LHCN-M2 (cell line): ENCODE data around the gene CLPTM1. TPM values are rescaled to one million over a fixed set of nuclear protein-coding genes. Genes with fewer than 3 reads are reported as not detected.

Experiments used
- DNase-seq: peaks from one replicate; pipeline ENCODE4 v3.0.0-alpha.2; 2012; ENCODE audit warnings: low read depth
- total RNA-seq: library from RNA; depleted of rRNA; stranded (reverse); fragments of >200 nt; gene quantifications from 2 replicates; pipeline ENCODE4 v1.2.3, GENCODE V29; 2014

The CLPTM1 gene
- total RNA-seq, 1 experiment from 2014 or later: 58.2 TPM

DNA sequence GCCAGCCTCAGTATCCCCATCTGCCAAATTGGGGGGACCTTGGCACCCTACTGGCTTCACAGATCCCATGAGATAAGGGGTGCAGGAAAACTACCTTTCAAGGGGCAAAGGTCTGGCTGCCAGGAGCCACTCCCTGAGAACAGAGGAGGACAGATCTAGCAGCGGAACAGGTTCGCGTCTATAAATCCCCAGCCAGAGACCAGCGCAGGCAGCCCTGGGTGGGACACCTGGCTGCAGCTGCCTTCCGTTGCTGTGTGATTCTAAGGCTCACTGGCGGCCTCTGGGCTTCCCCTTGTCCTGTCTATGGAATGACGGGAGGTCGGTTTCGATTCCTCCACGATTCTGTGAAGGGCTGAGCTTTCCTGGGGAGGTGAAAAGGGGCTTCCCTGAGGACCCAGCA is 53.4 kb downstream of the CLPTM1 start:
- no peak for DNase-seq

DNA sequence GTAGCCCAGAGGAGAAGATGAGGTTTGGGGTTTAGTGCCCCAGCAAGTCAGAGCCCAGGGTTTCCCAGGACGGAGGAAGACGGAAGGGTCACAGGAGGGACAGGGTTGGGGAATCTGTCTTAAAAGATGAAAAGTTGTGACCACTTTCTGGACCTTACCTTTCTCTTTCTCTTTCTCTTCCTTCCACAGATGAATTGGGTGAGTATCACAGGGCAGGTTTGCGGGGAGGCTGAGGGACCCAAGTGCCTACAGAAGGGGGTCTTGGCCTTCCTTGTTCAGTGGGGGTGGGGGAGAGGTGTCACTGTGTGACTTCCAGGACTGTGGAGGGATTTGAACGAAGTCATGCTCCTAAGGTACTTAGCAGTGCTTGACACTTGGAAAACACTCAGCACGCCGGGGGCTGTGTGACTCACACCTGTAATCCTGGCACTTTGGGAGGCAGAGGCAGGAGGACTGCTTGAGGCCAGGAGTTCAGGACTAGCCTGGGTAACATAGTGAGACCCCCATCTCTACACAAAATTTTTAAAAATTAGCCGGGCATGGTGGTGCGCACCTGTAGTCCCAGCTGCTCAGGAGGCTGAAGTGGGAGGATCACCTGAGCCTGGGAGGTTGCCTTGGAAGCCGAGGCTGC is 54.6 kb downstream of the CLPTM1 start:
- DNase-seq: no peak

DNA sequence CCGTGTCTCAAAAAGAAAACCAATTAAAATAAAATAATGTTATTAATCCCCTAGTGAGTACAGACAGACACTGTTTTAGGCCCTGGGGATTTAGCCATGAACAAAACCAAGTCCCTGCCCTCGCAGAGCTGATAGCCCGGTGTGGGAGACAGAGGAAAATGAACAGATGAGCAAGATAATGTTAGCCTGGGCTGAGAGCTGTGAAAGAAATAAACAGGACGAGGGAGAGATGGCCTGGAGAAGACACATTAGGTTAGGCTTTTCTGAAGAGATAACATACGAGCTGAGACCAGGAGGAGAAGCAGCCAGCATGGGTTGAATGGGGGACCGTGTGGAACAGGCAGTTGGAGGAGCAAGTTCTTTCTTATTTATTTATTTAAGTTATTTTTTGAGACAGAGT is 55.1 kb downstream of the CLPTM1 start:
- DNase-seq: no peak

DNA sequence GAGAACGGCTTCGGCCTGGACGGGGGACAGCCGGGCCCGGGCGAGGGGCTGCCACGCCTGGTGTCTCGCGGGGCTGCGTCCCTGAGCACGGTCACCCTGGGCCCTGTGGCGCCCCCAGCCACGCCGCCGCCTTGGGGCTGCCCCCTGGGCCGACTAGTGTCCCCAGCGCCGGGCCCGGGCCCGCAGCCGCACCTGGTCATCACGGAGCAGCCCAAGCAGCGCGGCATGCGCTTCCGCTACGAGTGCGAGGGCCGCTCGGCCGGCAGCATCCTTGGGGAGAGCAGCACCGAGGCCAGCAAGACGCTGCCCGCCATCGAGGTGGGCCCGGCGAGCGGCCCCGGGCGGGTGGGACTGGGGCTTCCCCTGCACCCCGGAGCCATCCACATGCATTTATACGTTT is 56.8 kb downstream of the CLPTM1 start:
- DNase-seq: no peak

DNA sequence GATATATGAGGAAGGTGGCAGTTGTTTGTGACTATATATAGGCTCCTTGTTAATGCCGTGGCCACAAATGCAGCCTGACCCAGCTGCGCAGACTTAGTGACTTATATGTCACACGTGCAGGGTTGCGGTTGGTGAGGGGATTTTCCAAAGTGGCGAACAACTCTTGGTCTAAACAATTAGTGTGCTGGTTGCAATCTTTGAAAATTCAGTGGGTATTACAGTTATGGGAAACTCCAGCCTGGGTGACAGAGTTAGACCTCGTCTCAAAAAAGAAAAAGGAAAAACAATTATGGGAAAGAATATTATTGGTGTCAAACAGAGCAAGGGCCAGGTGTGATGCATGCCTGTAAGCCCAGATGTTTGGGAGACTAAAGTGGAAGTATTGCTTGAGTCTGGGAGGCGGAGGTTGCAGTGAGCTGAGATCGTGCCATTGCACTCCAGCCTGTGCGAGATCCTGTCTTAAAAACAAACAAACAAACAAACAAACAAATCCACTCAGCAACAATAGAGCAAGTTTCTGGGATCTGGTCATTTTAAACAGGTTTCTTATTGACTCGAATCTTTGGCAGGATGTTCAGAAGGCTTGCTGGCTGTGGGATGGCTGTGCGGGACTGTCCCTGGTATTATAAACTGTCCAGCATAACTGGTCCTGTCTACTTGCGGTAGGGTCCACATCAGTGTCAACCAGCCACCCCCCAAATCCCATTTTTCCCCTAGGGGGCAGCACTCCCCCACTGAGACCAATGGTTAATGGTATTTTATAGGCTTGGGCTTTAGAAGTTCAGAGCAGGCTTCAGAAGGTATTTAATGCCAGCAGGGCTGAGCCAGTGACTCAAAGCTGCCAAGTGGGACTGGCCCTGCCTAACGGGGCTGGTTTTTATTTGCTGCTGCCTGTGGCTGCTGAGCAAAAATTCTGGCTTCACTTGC is 61.5 kb downstream of the CLPTM1 start:
- peak; percentile 80 for DNase-seq

DNA sequence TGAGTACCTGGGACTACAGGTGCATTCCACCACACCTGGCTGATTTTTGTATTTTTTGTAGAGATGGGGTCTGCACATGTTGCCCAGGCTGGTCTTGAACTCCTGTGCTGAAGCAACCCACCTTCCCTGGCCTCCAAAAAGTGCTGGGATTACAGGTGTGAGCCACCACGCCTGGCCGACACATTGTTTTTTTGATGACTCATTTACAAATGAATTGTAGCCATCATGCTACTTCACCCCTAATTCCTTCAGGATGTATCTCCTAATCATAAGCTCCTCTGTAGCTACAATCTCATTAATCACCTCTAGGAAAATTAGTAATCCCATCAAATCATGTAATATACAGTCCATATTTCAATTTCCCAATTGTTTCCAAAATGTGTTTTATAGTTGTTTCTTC is 64.0 kb downstream of the CLPTM1 start:
- no peak for DNase-seq

DNA sequence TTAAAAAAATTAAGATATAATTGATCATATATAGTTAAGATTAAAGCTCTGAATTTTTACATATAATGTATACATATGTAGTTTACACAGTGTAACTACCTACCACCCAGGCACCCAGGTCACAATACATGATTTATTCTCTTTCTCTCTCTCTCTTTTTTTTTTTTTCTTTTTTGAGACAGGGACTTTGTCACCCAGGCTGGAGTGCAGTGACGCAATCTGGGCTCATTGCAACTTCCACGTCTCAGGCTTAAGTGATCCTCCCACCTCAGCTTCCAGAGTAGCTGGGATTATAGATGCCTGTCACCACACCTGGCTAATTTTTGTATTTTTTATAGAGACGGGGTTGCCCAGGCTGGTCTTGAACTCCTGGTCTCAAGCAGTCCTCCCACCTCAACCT is 64.9 kb downstream of the CLPTM1 start:
- no peak for DNase-seq

DNA sequence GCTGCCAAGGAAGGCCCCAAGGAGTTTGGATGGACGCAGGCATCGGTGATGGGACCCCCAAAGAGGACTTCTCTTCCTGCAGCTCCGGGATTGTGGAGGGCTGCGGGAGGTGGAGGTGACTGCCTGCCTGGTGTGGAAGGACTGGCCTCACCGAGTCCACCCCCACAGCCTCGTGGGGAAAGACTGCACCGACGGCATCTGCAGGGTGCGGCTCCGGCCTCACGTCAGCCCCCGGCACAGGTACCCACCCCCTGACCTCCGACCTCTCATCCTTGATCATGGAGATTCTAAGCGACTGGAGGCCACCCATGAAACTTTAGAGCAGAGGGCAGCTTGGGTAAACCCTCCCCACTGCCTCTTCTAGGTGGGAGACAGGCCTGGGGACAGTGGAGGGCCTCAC is 66.8 kb downstream of the CLPTM1 start:
- no peak for DNase-seq

DNA sequence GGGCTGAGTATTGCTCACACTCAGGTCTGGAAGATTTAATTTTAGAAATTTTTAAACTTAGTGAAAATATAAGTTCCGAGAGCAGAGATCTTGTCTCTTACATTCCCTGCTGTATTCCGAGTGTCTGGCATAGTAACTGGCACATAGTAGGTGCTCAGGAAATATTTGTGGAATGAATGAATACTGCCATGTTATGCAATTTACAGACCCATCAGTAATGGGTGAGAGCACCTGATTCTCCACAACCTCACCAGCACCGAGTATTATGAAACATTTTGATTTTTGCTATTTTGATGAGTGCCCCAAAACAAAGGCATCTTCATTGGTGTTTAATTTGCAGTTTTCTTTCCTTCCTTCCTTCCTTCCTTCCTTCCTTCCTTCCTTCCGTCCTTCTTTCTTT is 67.9 kb downstream of the CLPTM1 start:
- DNase-seq: no peak

DNA sequence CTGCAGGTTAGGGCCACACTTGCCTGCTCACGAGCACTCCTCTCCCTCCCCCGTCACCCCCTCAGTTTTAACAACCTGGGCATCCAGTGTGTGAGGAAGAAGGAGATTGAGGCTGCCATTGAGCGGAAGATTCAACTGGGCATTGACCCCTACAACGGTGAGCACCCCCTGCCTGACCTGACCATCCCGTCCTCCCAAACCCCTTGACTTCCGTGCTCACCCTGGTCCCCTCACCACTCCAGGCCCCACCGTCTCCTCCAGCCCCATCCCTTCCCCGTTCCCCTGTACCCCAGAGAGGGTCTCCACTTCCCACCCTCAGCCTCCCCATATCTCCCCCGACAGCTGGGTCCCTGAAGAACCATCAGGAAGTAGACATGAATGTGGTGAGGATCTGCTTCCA is 70.1 kb downstream of the CLPTM1 start:
- no peak for DNase-seq

DNA sequence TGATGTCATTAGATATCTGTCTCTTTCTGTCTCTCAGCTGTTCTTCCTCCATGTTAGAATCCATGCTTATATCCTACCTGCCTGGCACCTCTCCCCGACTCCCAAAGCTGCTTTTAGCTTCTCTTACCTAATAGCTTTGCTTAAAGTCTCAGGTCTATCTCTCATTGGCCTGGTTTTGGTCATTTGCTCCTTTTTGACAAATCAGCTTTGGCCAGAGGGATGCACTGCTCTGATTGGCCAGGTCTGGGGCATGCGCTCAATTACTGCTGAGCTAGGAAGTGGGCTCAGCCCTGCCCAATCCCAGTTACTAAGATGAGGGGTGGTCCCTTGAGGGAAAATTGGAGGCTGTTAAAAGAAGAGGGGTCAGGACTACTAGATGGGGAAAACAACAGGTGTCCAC is 72.2 kb downstream of the CLPTM1 start:
- DNase-seq: no peak

DNA sequence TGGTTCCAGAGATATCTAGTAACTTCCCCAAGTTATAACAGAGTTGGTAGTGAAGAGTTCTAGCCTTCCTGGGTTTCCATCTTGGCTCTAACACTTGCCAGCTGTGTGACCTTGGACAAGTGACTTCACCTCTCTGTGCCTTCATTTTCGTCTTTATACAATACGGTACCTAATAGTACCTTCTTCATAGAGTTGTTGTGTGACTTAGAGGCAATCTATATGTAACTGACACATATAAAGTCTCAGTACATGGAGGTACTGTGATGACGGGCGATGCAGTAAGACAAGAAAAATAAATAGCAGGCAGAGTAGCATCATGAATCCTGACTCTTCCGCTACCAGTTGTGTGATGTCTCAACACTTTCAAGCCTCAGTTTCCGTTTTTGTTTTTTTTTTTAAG is 75.6 kb downstream of the CLPTM1 start:
- DNase-seq: no peak

DNA sequence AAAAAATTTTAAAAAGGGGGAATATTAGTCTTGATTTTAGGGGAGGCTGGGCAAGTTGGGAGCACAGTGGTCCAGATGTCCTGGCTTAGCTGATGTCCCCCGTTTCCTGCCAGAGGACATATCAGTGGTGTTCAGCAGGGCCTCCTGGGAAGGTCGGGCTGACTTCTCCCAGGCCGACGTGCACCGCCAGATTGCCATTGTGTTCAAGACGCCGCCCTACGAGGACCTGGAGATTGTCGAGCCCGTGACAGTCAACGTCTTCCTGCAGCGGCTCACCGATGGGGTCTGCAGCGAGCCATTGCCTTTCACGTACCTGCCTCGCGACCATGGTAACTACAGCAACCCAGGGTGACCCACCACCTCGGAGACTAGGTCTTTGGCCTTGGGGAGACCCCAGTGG is 77.2 kb downstream of the CLPTM1 start:
- no peak for DNase-seq

DNA sequence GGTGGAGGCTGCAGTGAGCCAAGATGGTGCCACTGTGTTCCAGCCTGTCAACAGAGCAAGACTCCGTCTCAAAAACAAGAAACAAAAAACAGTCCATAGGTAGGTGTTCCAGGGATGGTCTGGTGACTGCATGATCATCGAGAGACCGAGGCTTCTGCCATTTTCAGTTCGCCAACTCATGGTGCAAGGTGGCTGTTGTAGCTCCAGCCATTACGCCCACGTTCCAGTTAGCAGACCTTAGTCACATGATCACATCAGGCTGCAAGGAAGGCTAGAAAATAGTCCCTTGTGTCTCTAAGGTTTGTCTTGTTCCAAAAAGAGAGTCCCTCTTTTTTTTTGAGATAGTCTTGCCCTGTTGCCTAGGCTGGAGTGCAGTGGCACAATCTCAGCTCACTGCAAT is 80.6 kb downstream of the CLPTM1 start:
- DNase-seq: no peak

DNA sequence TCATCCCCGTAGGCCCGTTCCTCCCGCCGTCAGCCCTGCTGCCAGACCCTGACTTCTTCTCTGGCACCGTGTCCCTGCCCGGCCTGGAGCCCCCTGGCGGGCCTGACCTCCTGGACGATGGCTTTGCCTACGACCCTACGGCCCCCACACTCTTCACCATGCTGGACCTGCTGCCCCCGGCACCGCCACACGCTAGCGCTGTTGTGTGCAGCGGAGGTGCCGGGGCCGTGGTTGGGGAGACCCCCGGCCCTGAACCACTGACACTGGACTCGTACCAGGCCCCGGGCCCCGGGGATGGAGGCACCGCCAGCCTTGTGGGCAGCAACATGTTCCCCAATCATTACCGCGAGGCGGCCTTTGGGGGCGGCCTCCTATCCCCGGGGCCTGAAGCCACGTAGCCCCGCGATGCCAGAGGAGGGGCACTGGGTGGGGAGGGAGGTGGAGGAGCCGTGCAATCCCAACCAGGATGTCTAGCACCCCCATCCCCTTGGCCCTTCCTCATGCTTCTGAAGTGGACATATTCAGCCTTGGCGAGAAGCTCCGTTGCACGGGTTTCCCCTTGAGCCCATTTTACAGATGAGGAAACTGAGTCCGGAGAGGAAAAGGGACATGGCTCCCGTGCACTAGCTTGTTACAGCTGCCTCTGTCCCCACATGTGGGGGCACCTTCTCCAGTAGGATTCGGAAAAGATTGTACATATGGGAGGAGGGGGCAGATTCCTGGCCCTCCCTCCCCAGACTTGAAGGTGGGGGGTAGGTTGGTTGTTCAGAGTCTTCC is 82.4 kb downstream of the CLPTM1 start:
- DNase-seq: no peak

DNA sequence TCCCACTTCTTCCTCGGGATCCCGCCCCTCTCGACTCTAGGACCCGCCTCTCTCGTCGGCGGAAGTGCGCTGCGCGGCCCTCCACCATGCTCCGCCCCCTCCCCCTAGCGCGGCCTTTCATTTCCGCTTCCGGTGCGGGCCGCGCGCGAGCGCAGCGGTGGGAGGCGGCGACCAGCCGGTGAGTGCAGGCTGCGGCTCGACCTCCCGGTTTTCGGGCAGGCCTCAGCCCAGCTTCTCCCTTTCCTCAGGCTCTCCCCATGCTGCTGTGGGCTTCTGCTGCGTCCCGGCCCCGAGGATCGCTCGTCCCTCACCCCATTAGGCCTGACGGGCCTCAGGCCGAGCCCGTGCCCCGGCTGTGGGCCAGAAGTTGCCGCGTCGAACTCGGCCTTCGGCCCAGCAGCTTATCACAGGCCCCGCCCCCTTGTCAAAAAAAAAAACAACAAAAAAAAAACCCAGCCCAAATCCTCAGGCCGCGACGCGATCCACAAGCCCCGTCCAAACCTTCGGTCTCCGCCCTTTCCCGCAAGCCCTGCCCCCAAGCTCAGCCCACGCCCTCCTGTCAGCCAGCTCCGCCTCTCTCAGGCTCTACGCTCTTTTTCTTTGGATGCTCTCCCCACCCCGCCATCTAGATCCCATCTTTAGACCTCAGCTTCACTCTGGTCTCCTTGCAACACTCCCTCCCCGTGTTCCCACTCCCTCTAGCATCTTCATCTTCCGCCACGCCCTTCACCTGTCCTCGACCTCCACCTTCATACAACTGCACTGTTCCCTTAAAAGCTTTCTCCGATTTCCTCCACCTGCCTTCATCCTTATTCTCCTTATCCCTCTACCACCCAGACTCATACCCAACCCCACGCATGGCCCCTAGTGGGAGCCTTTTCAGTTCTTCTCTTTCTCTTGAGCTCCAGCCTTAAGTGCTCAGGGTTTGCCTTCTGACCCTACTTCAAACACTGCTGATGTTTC is 84.0 kb downstream of the CLPTM1 start, which contains the start of gene CLASRP:
CLASRP (plus strand) TSS at position 115 of the 963 bp plus-strand sequence. CDS start 1,168 bp downstream, outside the sequence.
- DNase-seq: peak; percentile 83

DNA sequence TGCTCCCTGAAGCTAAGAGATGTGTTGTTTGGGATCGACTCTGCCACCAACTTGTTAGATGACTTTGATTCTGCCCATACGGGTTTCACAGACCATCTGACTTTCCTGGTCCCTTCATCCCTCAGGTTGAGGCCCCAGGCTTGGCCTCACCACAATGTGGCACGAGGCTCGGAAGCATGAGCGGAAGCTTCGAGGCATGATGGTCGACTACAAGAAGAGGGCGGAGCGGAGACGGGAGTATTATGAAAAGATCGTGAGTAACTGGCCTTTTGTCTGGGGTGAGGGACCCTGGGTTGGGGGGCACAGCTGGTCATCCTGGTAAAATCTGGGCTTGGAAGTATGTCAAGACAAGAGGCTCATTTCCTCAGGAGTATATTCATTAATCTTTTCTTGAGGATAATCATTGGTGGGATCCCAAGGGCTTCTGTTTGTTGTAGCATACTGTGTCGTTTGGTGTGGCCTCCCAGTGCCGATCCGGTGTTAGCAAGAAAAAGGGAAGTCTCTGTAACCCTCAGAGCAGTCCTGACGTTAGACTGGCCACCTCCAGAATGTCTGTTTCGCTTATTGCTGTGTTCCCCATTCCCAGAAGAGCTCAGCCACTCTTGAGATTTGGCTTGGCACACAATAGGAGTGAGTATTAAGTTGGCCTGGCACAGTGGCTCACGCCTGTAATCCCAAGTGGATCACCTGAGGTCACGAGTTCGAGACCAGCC is 85.0 kb downstream of the CLPTM1 start:
- no peak for DNase-seq

DNA sequence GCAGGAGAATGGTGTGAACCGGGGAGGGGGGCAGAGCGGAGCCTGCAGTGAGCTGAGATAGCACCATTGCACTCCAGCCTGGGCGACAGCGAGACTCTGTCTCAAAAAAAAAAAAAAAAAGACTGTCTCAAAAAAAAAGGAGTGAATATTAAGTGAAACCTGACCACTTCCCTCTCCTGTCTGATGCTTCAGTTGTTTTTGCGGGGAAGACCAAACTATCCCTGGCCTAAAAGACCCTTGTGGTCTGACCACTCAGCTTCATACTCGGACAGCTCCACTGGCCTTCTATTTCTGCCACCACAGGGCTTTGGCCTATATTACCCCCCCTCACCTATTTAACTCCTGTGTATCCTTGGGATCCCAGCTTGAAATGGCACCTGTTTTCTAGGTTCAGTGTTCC is 85.9 kb downstream of the CLPTM1 start:
- no peak for DNase-seq
